CD4-positive, alpha-beta T cell (primary cell): Measurements from ENCODE around the gene PHYHIPL. TPM values are rescaled to one million over a fixed set of nuclear protein-coding genes. Genes with fewer than 3 reads are reported as not detected.

Experiments
- ATAC-seq: fragments of 200-7000 bp; cut with Tn5 transposase; one replicate; pipeline ENCODE4 v1.10.0; 2022; ENCODE audit warnings: mild to moderate bottlenecking; ENCODE audit not compliant: poor library complexity
- CTCF ChIA-PET: fragments of 350-600 bp; sonication (Branson Sonifier 250); formaldehyde crosslinking; loops from one replicate; lab custom pipeline; 2021; ENCODE audit warnings: antibody characterized with exemption, inconsistent platforms; lab: Charles Lee
- POLR2A ChIA-PET: fragments of 350-600 bp; sonication (Branson Sonifier 250); formaldehyde crosslinking; loops from one replicate; lab custom pipeline; 2021; ENCODE audit warnings: antibody characterized with exemption, inconsistent platforms; lab: Charles Lee
- DNase-seq, 14 experiments: peaks; one replicate each; pipeline ENCODE4 v3.0.0-alpha.2; 2013 to 2020; ENCODE audit warnings: mixed read lengths in 2 of 14
- H3K27ac ChIP-seq, 2 donors: one replicate each; pipeline versions ENCODE4 v1.5.1 to v1.7.0; 2013; ENCODE audit warnings: low read length in 2 of 2, low read depth in 1 of 2, mild to moderate bottlenecking in 1 of 2
- H3K27me3 ChIP-seq, 2 experiments: 1 replicate in 1 of 2; 2 replicates in 1 of 2; pipeline versions ENCODE4 v1.6.1 to v1.7.0; 2013; ENCODE audit warnings: low read length in 2 of 2, control low read depth in 1 of 2, mild to moderate bottlenecking in 1 of 2, moderate library complexity in 1 of 2; ENCODE audit not compliant: insufficient read depth in 2 of 2, control insufficient read depth in 1 of 2
- H3K36me3 ChIP-seq: one replicate; pipeline ENCODE4 v1.6.1; 2013; ENCODE audit warnings: low read length, control low read depth; ENCODE audit not compliant: insufficient read depth
- H3K4me1 ChIP-seq: one replicate; pipeline ENCODE4 v1.6.1; 2013; ENCODE audit warnings: low read length, control low read depth; ENCODE audit not compliant: insufficient read depth
- H3K4me3 ChIP-seq: one replicate; pipeline ENCODE4 v1.5.1; 2013; ENCODE audit warnings: mild to moderate bottlenecking, low read length, moderate library complexity
- H3K9me3 ChIP-seq, 2 experiments: 1 replicate in 1 of 2; 2 replicates in 1 of 2; pipeline versions ENCODE4 v1.6.1 to v1.7.0; 2013; ENCODE audit warnings: low read length in 2 of 2, mild to moderate bottlenecking in 2 of 2, control low read depth in 1 of 2, moderate library complexity in 1 of 2; ENCODE audit not compliant: control insufficient read depth in 1 of 2, insufficient read depth in 1 of 2
- H3K27ac Mint-ChIP-seq: one replicate; pipeline ENCODE4 v1.8.0; 2020; ENCODE audit warnings: mixed read lengths
- H3K27me3 Mint-ChIP-seq: one replicate; pipeline ENCODE4 v1.8.0; 2021; ENCODE audit warnings: mixed read lengths
- H3K36me3 Mint-ChIP-seq: one replicate; pipeline ENCODE4 v1.8.0; 2021; ENCODE audit warnings: low read depth, mixed read lengths
- H3K4me1 Mint-ChIP-seq: one replicate; pipeline ENCODE4 v1.8.0; 2021; ENCODE audit warnings: low read depth, mixed read lengths
- H3K4me3 Mint-ChIP-seq: one replicate; pipeline ENCODE4 v1.8.0; 2020; ENCODE audit warnings: mild to moderate bottlenecking, mixed read lengths
- H3K9me3 Mint-ChIP-seq: one replicate; pipeline ENCODE4 v1.8.0; 2020; ENCODE audit warnings: mixed read lengths
- CTCF ChIP-seq: fragments of 200-600 bp; IDR thresholded peaks from one replicate; pipeline ENCODE4 v1.8.0; 2022; ENCODE audit warnings: antibody characterized with exemption, mild to moderate bottlenecking
- intact Hi-C, 2 experiments: fragments of 100-400 bp; cut with DNase I in 1 of 2; cut with micrococcal nuclease in 1 of 2; formaldehyde crosslinking; loops; one replicate each; pipeline versions ENCODE4 v1.15.1 to v1.9.0; 2023 to 2025; cut with DNase I, micrococcal nuclease
- total RNA-seq, 174 experiments: library from RNA in 2 of 174; stranded (reverse) in 2 of 174; gene quantifications; one replicate each; pipeline ENCODE4 v1.2.3 and lab custom pipeline; 2021 to 2026

PHYHIPL gene
- total RNA-seq, 2 experiments from 2014 or later, result not detected

- TF ChIP-seq CTCF, result no peak
- H3K36me3 ChIP-seq, result no peaks in the 10 kb centered on the region
- no peak overlapping the region for H3K4me3 ChIP-seq
- Mint-ChIP-seq H3K4me3 (no peak overlapping the region), H3K4me1 (no peaks in the 10 kb centered on the region), H3K27ac (no peak overlapping the region), H3K27me3 (peaks cover 45% of the 10 kb centered on the region), H3K9me3 (no peaks in the 10 kb centered on the region), H3K36me3 (no peaks in the 10 kb centered on the region)
- POLR2A ChIA-PET, result no interaction called here
- intact Hi-C loops, result no loop called here
- CTCF ChIA-PET, result no interaction called here
- DNase-seq (no peak), ATAC-seq (no peak)
- H3K27me3 ChIP-seq, result peaks cover 5 to 13% of the 10 kb centered on the region in 2 experiments
- peaks cover 0 to 15% of the 10 kb centered on the region in 2 experiments for H3K9me3 ChIP-seq
- H3K4me1 ChIP-seq, result no peaks in the 10 kb centered on the region
- H3K27ac ChIP-seq, result no peak overlapping the region
Observed at GRCh38 chr10:59175538-59176240, 754 bp upstream of the PHYHIPL start.

- Histone ChIP-seq H3K9me3 (peaks cover 0 to 15% of the 10 kb centered on the region in 2 experiments), H3K27me3 (peaks cover 5 to 13% of the 10 kb centered on the region in 2 experiments), H3K36me3 (no peaks in the 10 kb centered on the region), H3K4me3 (no peak overlapping the region), H3K4me1 (no peaks in the 10 kb centered on the region), H3K27ac (no peak overlapping the region)
- intact Hi-C loops, result no loop called here
- H3K9me3 Mint-ChIP-seq, result no peaks in the 10 kb centered on the region
- POLR2A ChIA-PET, result no interaction called here
- DNase-seq, result no peak
- no peak overlapping the region for H3K4me3 Mint-ChIP-seq
- H3K4me1 Mint-ChIP-seq, result no peaks in the 10 kb centered on the region
- CTCF ChIA-PET, result no interaction called here
- ATAC-seq, result no peak
- H3K27ac Mint-ChIP-seq, result no peak overlapping the region
- H3K36me3 Mint-ChIP-seq, result no peaks in the 10 kb centered on the region
- peaks cover 45% of the 10 kb centered on the region for H3K27me3 Mint-ChIP-seq
- no peak for TF ChIP-seq CTCF
Observed at GRCh38 chr10:59177031-59177797, 771 bp downstream of the PHYHIPL start.

GRCh38 chr10:59177836-59178235 lies 1.4 kb downstream of the PHYHIPL start:
- no peaks in the 10 kb centered on the region for H3K9me3 Mint-ChIP-seq
- H3K4me3 ChIP-seq, result no peak overlapping the region
- DNase-seq (no peak), ATAC-seq (no peak)
- H3K4me1 ChIP-seq, result no peaks in the 10 kb centered on the region
- intact Hi-C loops, result no loop called here
- H3K9me3 ChIP-seq, result peaks cover 0 to 15% of the 10 kb centered on the region in 2 experiments
- POLR2A ChIA-PET, result no interaction called here
- no peak overlapping the region for H3K27ac ChIP-seq
- H3K4me1 Mint-ChIP-seq, result no peaks in the 10 kb centered on the region
- no peak overlapping the region for H3K27ac Mint-ChIP-seq
- peaks cover 45% of the 10 kb centered on the region for H3K27me3 Mint-ChIP-seq
- no peak for TF ChIP-seq CTCF
- H3K36me3 ChIP-seq, result no peaks in the 10 kb centered on the region
- H3K27me3 ChIP-seq, result peaks cover 5 to 13% of the 10 kb centered on the region in 2 experiments
- no peaks in the 10 kb centered on the region for H3K36me3 Mint-ChIP-seq
- no peak overlapping the region for H3K4me3 Mint-ChIP-seq
- CTCF ChIA-PET, result no interaction called here
